Hepatocyte (in vitro differentiated cells): ENCODE results near the gene PCDHGA8. TPM values are rescaled to one million over a fixed set of nuclear protein-coding genes. Genes with fewer than 3 reads are reported as not detected.

Experiments used
- DNase-seq: peaks from one replicate; pipeline ENCODE4 v3.0.0-alpha.2; 2016; ENCODE audit warnings: low spot score
- H2AFZ ChIP-seq: fragments of 200-600 bp; sonication (generic); 2 replicates; pipeline ENCODE4 v1.6.0; 2016; ENCODE audit warnings: antibody characterized with exemption, mild to moderate bottlenecking
- H3K27ac ChIP-seq: fragments of 200-600 bp; sonication (generic); 2 replicates; pipeline ENCODE4 v1.5.1; 2016; ENCODE audit warnings: mild to moderate bottlenecking
- H3K27me3 ChIP-seq: fragments of 200-600 bp; sonication (generic); 2 replicates; pipeline ENCODE4 v1.6.1; 2016
- H3K36me3 ChIP-seq: fragments of 200-600 bp; sonication (generic); replicated peaks from 2 replicates; pipeline ENCODE4 v1.5.1; 2016; ENCODE audit warnings: low read depth; ENCODE audit not compliant: insufficient read depth
- H3K4me1 ChIP-seq: fragments of 200-600 bp; sonication (generic); 2 replicates; pipeline ENCODE4 v1.5.1; 2016; ENCODE audit warnings: mild to moderate bottlenecking, moderate library complexity; ENCODE audit not compliant: insufficient read depth
- H3K4me2 ChIP-seq: fragments of 200-600 bp; sonication (generic); 2 replicates; pipeline ENCODE4 v1.6.0; 2016
- H3K4me3 ChIP-seq: fragments of 200-600 bp; sonication (generic); 2 replicates; pipeline ENCODE4 v1.5.1; 2016; ENCODE audit warnings: mild to moderate bottlenecking
- H3K79me2 ChIP-seq: fragments of 200-600 bp; sonication (generic); 2 replicates; pipeline ENCODE4 v1.6.0; 2017; ENCODE audit warnings: mild to moderate bottlenecking
- H3K9me2 ChIP-seq: fragments of 200-600 bp; sonication (generic); replicated peaks from 2 replicates; pipeline ENCODE4 v1.6.0; 2017; ENCODE audit warnings: mild to moderate bottlenecking; ENCODE audit not compliant: insufficient read depth
- H3K9me3 ChIP-seq: fragments of 200-600 bp; sonication (generic); 2 replicates; pipeline ENCODE4 v1.5.1; 2016; ENCODE audit warnings: low read depth, mild to moderate bottlenecking
- H4K20me1 ChIP-seq: fragments of 200-600 bp; sonication (generic); 2 replicates; pipeline ENCODE4 v1.6.0; 2016; ENCODE audit warnings: mild to moderate bottlenecking; ENCODE audit not compliant: insufficient read depth, poor library complexity, severe bottlenecking
- EZH2 ChIP-seq: fragments of 200-600 bp; sonication (generic); IDR thresholded peaks from 2 replicates; pipeline ENCODE4 v1.6.1; 2016; ENCODE audit warnings: antibody characterized with exemption, mild to moderate bottlenecking, borderline replicate concordance
- EZH2phosphoT487 ChIP-seq: fragments of 200-600 bp; sonication (generic); IDR thresholded peaks from one replicate; pipeline ENCODE4 v1.6.1; 2018; ENCODE audit warnings: antibody characterized with exemption, mild to moderate bottlenecking, low read depth, moderate library complexity; ENCODE audit not compliant: unreplicated experiment, severe bottlenecking
- WGBS: methylation state at CpG from one replicate; pipeline ENCODE4 v1.1.6; 2016; ENCODE audit warnings: low lambda C conversion rate; ENCODE audit errors: missing lambda C conversion rate; 5-methylcytosine and 5-hydroxymethylcytosine counted together
- polyA plus RNA-seq: library from polyadenylated mRNA; unstranded; fragments of >200 nt; fragmentation: Nextera tagmentation; extraction: Ambion mirVana; gene quantifications from 2 replicates; pipeline ENCODE4 v1.2.1, GENCODE V29; 2016
- total RNA-seq: library from RNA; depleted of rRNA; stranded (reverse); fragments of >200 nt; gene quantifications from 2 replicates; pipeline ENCODE4 v1.2.3, GENCODE V29; 2014
- TF ChIP-seq, protein P1 (sequence below): fragments of 200-600 bp; sonication (generic); IDR thresholded peaks from 2 replicates; pipeline ENCODE4 v1.5.1; 2016; ENCODE audit warnings: antibody characterized with exemption, mild to moderate bottlenecking; ENCODE audit not compliant: poor library complexity

PCDHGA8 gene
- total and polyA plus RNA-seq, 2 experiments from 2014 or later = 0.53 to 1.00 TPM

DNA sequence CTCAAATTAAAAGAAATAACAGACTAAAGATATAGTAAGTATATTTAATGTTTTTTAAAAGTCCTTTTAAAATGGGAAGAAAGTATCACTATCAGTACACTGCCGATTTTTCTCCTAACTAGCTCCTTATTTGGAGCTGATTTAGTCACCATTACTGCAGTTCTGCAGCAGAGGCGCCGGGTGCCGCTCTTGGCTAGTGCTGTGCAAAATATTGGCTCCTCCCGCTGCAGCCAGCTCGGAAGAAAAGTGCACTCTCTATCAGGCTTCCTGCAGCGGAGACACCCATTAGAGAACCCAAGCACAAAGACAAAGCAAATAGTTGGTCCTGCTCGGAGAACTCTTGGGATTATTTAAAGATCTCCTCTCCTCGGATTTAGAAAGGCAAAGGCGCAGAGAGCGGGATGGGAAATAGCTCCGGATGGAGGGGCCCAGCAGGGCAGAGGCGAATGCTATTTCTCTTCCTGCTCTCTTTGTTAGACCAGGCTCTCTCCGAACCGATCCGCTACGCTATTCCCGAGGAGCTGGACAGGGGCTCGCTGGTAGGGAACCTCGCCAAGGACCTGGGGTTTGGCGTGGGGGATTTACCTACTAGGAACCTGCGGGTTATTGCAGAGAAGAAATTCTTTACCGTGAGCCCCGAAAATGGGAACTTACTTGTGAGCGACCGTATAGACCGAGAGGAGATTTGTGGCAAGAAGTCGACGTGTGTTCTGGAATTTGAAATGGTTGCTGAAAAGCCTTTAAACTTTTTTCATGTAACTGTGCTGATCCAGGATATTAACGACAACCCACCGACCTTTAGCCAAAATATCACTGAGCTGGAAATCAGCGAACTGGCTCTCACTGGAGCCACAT, 22.2 kb upstream of the PCDHGA8 start, which contains the start of gene PCDHGB3:
PCDHGB3 (plus strand) TSS at position 249 of the 855 bp plus-strand sequence; CDS start at position 402, 153 bp downstream.
- Histone ChIP-seq H2AFZ (no peak within 1 kb of the TSS), H3K9me3 (no peaks in the 10 kb centered on the region)

DNA sequence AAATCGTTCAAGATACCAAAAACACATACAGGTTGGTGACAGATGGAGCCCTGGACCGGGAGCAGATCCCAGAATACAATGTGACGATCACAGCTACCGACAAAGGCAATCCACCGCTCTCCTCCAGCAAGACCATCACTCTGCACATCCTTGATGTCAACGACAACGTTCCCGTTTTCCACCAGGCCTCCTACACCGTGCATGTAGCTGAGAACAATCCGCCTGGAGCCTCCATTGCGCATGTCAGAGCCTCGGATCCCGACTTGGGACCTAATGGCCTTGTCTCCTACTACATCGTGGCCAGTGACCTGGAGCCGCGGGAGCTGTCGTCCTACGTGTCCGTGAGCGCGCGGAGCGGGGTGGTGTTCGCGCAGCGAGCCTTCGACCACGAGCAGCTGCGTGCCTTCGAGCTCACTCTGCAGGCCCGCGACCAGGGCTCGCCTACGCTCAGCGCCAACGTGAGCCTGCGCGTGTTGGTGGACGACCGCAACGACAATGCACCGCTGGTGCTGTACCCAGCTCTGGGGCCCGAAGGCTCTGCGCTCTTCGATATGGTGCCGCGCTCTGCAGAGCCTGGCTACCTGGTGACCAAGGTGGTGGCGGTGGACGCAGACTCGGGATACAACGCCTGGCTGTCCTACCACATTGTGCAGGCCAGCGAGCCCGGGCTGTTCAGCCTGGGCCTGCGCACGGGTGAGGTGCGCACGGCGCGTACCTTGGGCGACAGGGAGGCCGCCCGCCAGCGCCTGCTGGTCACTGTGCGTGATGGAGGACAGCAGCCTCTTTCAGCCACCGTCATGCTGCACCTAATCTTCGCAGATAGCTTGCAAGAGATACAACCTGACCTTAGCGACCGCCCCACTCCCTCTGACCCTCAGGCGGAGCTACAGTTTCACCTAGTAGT, 20.6 kb upstream of the PCDHGA8 start:
- H3K4me2 ChIP-seq = no peak overlapping the region
- TF ChIP-seq, protein P1, sequence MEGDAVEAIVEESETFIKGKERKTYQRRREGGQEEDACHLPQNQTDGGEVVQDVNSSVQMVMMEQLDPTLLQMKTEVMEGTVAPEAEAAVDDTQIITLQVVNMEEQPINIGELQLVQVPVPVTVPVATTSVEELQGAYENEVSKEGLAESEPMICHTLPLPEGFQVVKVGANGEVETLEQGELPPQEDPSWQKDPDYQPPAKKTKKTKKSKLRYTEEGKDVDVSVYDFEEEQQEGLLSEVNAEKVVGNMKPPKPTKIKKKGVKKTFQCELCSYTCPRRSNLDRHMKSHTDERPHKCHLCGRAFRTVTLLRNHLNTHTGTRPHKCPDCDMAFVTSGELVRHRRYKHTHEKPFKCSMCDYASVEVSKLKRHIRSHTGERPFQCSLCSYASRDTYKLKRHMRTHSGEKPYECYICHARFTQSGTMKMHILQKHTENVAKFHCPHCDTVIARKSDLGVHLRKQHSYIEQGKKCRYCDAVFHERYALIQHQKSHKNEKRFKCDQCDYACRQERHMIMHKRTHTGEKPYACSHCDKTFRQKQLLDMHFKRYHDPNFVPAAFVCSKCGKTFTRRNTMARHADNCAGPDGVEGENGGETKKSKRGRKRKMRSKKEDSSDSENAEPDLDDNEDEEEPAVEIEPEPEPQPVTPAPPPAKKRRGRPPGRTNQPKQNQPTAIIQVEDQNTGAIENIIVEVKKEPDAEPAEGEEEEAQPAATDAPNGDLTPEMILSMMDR = no peak
- TF ChIP-seq EZH2phosphoT487 = no peak
- H4K20me1 ChIP-seq = no peaks in the 10 kb centered on the region
- 97% methylated on average over 65 of the region's 69 CpGs for WGBS
- no peaks in the 10 kb centered on the region for H3K36me3 ChIP-seq
- DNase-seq = no peak
- H3K27ac ChIP-seq = no peak overlapping the region
- H3K27me3 ChIP-seq = no peaks in the 10 kb centered on the region
- H3K79me2 ChIP-seq = no peaks in the 10 kb centered on the region
- H3K9me2 ChIP-seq = no peaks in the 10 kb centered on the region
- H3K9me3 ChIP-seq = no peaks in the 10 kb centered on the region
- no peaks in the 10 kb centered on the region for H3K4me1 ChIP-seq
- no peak overlapping the region for H3K4me3 ChIP-seq
- H2AFZ ChIP-seq = no peak overlapping the region

More for the DNA sequence above, 22.2 kb upstream of the PCDHGA8 start, which contains the start of gene PCDHGB3:
- H3K4me3 ChIP-seq = no peak within 1 kb of the TSS
- DNase-seq = no peak
- H3K27ac ChIP-seq = no peak within 1 kb of the TSS
- no peak within 1 kb of the TSS for H3K4me2 ChIP-seq
- no peaks in the 10 kb centered on the region for H3K36me3 ChIP-seq
- no peaks in the 10 kb centered on the region for H3K27me3 ChIP-seq
- H3K4me1 ChIP-seq = no peaks in the 10 kb centered on the region
- TF ChIP-seq, protein P1 = no peak
- no peak for TF ChIP-seq EZH2
- no peak for TF ChIP-seq EZH2phosphoT487
- no peaks in the 10 kb centered on the region for H3K79me2 ChIP-seq
- H3K9me2 ChIP-seq = no peaks in the 10 kb centered on the region
- 90% methylated on average over 32 of the region's 32 CpGs for whole genome bisulfite sequencing
- H4K20me1 ChIP-seq = no peaks in the 10 kb centered on the region

DNA sequence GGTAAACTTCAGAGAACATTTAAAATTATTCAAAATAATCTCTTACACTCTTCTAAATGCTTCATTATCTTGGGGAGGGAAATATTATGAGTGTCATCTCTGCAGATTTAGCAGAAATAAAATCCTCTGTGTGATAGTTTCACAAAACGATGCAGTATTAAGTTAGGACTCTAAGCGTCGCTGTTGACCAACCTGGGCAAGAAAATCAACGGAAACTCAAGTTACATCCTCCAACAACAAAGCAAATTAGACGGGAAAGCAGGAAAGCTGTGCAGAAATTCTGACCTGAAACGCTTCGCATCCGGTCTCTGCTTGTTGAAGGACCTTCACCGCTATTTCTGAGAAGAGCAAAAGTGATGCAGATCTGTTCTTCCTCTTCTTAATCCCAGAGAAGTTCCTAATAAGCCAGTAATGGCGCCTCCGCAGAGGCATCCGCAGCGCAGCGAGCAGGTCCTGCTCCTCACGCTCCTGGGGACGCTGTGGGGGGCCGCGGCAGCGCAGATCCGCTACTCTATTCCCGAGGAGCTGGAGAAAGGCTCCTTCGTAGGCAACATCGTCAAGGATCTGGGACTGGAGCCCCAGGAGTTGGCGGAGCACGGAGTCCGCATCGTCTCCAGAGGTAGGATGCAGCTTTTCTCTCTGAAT, 18.6 kb upstream of the PCDHGA8 start, which contains the start of gene PCDHGA6:
PCDHGA6 (plus strand) TSS at position 219 of the 645 bp plus-strand sequence; CDS start at position 412, 193 bp downstream.
- Histone ChIP-seq H3K9me2 (no peaks in the 10 kb centered on the region), H3K4me2 (no peak within 1 kb of the TSS), H2AFZ (no peak within 1 kb of the TSS), H3K9me3 (no peaks in the 10 kb centered on the region), H3K36me3 (no peaks in the 10 kb centered on the region), H3K4me1 (no peaks in the 10 kb centered on the region), H3K27me3 (no peaks in the 10 kb centered on the region), H3K79me2 (no peaks in the 10 kb centered on the region), H3K4me3 (no peak within 1 kb of the TSS), H3K27ac (no peak within 1 kb of the TSS), H4K20me1 (no peaks in the 10 kb centered on the region)
- TF ChIP-seq, protein P1 = no peak
- TF ChIP-seq EZH2 (no peak), EZH2phosphoT487 (no peak)
- WGBS = 94% methylated on average over 27 of the region's 27 CpGs
- no peak for DNase-seq
